Hepatocyte (in vitro differentiated cells): ENCODE measurements around the gene CHST11. TPM values are rescaled to one million over a fixed set of nuclear protein-coding genes. Genes with fewer than 3 reads are reported as not detected.

Experiments
- DNase-seq: peaks from one replicate; pipeline ENCODE4 v3.0.0-alpha.2; 2016; ENCODE audit warnings: low spot score
- H2AFZ ChIP-seq: fragments of 200-600 bp; sonication (generic); 2 replicates; pipeline ENCODE4 v1.6.0; 2016; ENCODE audit warnings: antibody characterized with exemption, mild to moderate bottlenecking
- H3K27ac ChIP-seq: fragments of 200-600 bp; sonication (generic); 2 replicates; pipeline ENCODE4 v1.5.1; 2016; ENCODE audit warnings: mild to moderate bottlenecking
- H3K27me3 ChIP-seq: fragments of 200-600 bp; sonication (generic); 2 replicates; pipeline ENCODE4 v1.6.1; 2016
- H3K36me3 ChIP-seq: fragments of 200-600 bp; sonication (generic); replicated peaks from 2 replicates; pipeline ENCODE4 v1.5.1; 2016; ENCODE audit warnings: low read depth; ENCODE audit not compliant: insufficient read depth
- H3K4me1 ChIP-seq: fragments of 200-600 bp; sonication (generic); 2 replicates; pipeline ENCODE4 v1.5.1; 2016; ENCODE audit warnings: mild to moderate bottlenecking, moderate library complexity; ENCODE audit not compliant: insufficient read depth
- H3K4me2 ChIP-seq: fragments of 200-600 bp; sonication (generic); 2 replicates; pipeline ENCODE4 v1.6.0; 2016
- H3K4me3 ChIP-seq: fragments of 200-600 bp; sonication (generic); 2 replicates; pipeline ENCODE4 v1.5.1; 2016; ENCODE audit warnings: mild to moderate bottlenecking
- H3K79me2 ChIP-seq: fragments of 200-600 bp; sonication (generic); 2 replicates; pipeline ENCODE4 v1.6.0; 2017; ENCODE audit warnings: mild to moderate bottlenecking
- H3K9me2 ChIP-seq: fragments of 200-600 bp; sonication (generic); replicated peaks from 2 replicates; pipeline ENCODE4 v1.6.0; 2017; ENCODE audit warnings: mild to moderate bottlenecking; ENCODE audit not compliant: insufficient read depth
- H3K9me3 ChIP-seq: fragments of 200-600 bp; sonication (generic); 2 replicates; pipeline ENCODE4 v1.5.1; 2016; ENCODE audit warnings: low read depth, mild to moderate bottlenecking
- H4K20me1 ChIP-seq: fragments of 200-600 bp; sonication (generic); 2 replicates; pipeline ENCODE4 v1.6.0; 2016; ENCODE audit warnings: mild to moderate bottlenecking; ENCODE audit not compliant: insufficient read depth, poor library complexity, severe bottlenecking
- CTCF ChIP-seq: fragments of 200-600 bp; sonication (generic); IDR thresholded peaks from 2 replicates; pipeline ENCODE4 v1.5.1; 2016; ENCODE audit warnings: antibody characterized with exemption, mild to moderate bottlenecking; ENCODE audit not compliant: poor library complexity
- EZH2 ChIP-seq: fragments of 200-600 bp; sonication (generic); IDR thresholded peaks from 2 replicates; pipeline ENCODE4 v1.6.1; 2016; ENCODE audit warnings: antibody characterized with exemption, mild to moderate bottlenecking, borderline replicate concordance
- EZH2phosphoT487 ChIP-seq: fragments of 200-600 bp; sonication (generic); IDR thresholded peaks from one replicate; pipeline ENCODE4 v1.6.1; 2018; ENCODE audit warnings: antibody characterized with exemption, mild to moderate bottlenecking, low read depth, moderate library complexity; ENCODE audit not compliant: unreplicated experiment, severe bottlenecking
- WGBS: methylation state at CpG from one replicate; pipeline ENCODE4 v1.1.6; 2016; ENCODE audit warnings: low lambda C conversion rate; ENCODE audit errors: missing lambda C conversion rate; 5-methylcytosine and 5-hydroxymethylcytosine counted together
- polyA plus RNA-seq: library from polyadenylated mRNA; unstranded; fragments of >200 nt; fragmentation: Nextera tagmentation; extraction: Ambion mirVana; gene quantifications from 2 replicates; pipeline ENCODE4 v1.2.1, GENCODE V29; 2016
- total RNA-seq: library from RNA; depleted of rRNA; stranded (reverse); fragments of >200 nt; gene quantifications from 2 replicates; pipeline ENCODE4 v1.2.3, GENCODE V29; 2014

Gene CHST11
- total and polyA plus RNA-seq, 2 experiments from 2014 or later, result 5.2 to 8.9 TPM

GRCh38 chr12:104738776-104739642 is 282.3 kb downstream of the CHST11 start:
- no peaks in the 10 kb centered on the region for H3K9me3 ChIP-seq
- no peaks in the 10 kb centered on the region for H3K36me3 ChIP-seq
- no peak overlapping the region for H3K27ac ChIP-seq
- WGBS, result 95% methylated on average over 14 of the region's 14 CpGs
- TF ChIP-seq EZH2, result no peak
- TF ChIP-seq EZH2phosphoT487, result no peak
- no peak for TF ChIP-seq CTCF
- H3K4me2 ChIP-seq, result no peak overlapping the region
- no peak overlapping the region for H2AFZ ChIP-seq
- H4K20me1 ChIP-seq, result no peaks in the 10 kb centered on the region
- no peaks in the 10 kb centered on the region for H3K27me3 ChIP-seq
- no peaks in the 10 kb centered on the region for H3K9me2 ChIP-seq
- peaks cover 11% of the 10 kb centered on the region for H3K4me1 ChIP-seq
- DNase-seq, result no peak
- no peak overlapping the region for H3K4me3 ChIP-seq
- H3K79me2 ChIP-seq, result no peaks in the 10 kb centered on the region

- no peak overlapping the region for H3K4me2 ChIP-seq
- 88% methylated on average over 6 of the region's 6 CpGs for WGBS
- no peak overlapping the region for H3K27ac ChIP-seq
- no peak for DNase-seq
- TF ChIP-seq CTCF (no peak), EZH2 (no peak), EZH2phosphoT487 (no peak)
- no peaks in the 10 kb centered on the region for H3K36me3 ChIP-seq
- H3K27me3 ChIP-seq, result no peaks in the 10 kb centered on the region
- H3K4me3 ChIP-seq, result no peak overlapping the region
- no peaks in the 10 kb centered on the region for H3K9me2 ChIP-seq
- H2AFZ ChIP-seq, result no peak overlapping the region
- H3K9me3 ChIP-seq, result no peaks in the 10 kb centered on the region
- no peaks in the 10 kb centered on the region for H3K79me2 ChIP-seq
- no peaks in the 10 kb centered on the region for H4K20me1 ChIP-seq
- peaks cover 8% of the 10 kb centered on the region for H3K4me1 ChIP-seq
Observed at GRCh38 chr12:104740668-104741067, 283.9 kb downstream of the CHST11 start.

- H2AFZ ChIP-seq, result no peak overlapping the region
- no peak for DNase-seq
- peaks cover 8% of the 10 kb centered on the region for H3K4me1 ChIP-seq
- no peaks in the 10 kb centered on the region for H3K36me3 ChIP-seq
- no peaks in the 10 kb centered on the region for H3K9me2 ChIP-seq
- 92% methylated on average over 5 of the region's 5 CpGs for WGBS
- no peaks in the 10 kb centered on the region for H3K27me3 ChIP-seq
- TF ChIP-seq CTCF (no peak), EZH2 (no peak), EZH2phosphoT487 (no peak)
- H3K4me3 ChIP-seq, result no peak overlapping the region
- no peaks in the 10 kb centered on the region for H3K9me3 ChIP-seq
- no peaks in the 10 kb centered on the region for H4K20me1 ChIP-seq
- H3K27ac ChIP-seq, result no peak overlapping the region
- no peak overlapping the region for H3K4me2 ChIP-seq
- no peaks in the 10 kb centered on the region for H3K79me2 ChIP-seq
Observed at GRCh38 chr12:104741077-104741476, 284.3 kb downstream of the CHST11 start.
